Measurements from ENCODE around the gene SZT2.
"Not testable (repeated sequence)": the region's sequence is repeated elsewhere in the genome, so short reads cannot be mapped to it uniquely, and the experiment has no call there.

SZT2 gene

DNA sequence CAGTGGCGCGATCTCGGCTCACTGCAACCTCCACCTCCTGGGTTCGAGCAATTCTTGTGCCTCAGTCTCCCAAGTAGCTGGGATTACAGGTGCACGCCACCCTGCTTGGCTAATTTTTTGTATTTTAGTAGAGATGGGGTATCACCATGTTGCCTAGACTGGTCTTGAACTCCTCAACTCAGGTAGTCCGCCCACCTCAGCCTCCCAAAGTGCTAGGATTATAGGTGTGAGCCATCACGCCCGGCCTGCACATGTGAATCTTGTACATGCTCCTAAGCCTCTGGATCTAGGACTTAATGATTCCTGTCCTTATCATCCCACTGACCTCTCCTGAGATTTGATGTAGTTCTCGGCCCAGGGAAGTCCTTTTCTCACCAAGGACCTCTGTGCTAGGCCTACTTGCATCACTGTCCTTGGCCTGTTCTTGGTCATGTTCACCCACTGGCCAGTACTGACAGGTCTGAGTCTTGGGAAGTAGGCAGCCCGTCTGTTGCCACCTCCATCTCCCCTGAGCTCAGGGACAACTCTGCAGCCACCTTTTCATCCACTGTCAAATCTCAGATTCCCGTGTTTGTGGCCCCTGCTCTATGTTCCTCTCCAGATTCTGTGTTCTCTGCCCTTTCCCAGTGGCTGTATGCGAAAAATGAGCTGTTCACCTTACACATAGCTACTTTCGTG is 54.6 kb downstream of the SZT2 start:
- DNase-seq = no peak

DNA sequence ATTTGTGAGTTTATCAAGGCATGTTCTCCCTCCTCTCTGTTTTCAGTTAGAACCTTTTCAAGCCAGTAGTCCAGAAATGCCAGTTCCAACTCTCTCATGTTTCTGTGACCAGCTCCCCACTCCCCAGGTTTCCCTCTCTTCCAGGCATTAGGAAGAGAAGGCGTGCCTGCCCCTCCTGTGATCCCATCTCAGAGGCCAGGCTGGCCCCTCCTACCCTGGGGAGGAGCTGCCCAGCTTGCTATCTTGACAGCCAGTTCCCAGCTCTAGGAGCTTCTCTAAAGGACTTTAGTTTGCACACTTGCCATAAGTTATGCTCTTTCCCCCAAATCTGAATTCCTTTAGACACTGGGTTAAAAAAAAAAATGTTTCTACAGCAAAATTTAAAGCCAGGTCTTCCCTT is 55.1 kb downstream of the SZT2 start:
- DNase-seq = no peak

DNA sequence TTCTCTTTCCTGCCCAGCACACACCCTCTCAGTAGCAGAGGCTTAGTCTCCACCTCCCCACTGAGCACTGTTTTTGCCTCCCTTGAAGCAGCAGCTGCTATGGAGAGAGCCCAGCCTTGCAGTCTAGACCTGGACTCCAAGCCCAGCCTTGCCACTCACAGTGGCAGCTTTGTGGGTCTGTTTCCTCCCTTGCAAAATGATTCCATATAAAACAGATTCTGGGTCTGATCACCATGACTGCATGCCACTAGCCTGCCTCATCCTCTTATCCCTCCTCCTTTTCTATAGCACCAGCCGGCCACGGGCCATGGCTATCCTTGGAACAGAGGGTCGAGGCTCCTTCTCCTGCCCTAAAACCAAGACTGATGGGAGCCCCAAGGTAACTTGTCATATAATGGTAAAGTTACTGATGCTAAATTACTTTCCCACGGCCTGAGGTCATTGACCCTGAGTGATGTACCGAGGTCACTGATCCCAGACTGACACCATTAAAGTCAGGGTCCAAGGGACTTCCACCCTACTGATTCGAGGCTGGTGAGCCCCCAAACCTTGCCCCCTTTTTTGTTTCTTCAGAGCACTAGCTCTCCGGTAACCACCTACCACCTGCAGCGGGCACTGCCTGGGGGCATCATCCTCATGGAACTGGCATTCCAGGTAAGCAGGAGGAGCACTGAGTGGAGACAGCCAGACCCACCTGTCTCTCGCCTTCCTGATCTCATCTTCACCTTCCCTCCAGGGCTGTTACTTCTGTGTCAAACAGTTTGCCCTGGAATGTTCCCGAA is 56.1 kb downstream of the SZT2 start:
- DNase-seq = no peak

DNA sequence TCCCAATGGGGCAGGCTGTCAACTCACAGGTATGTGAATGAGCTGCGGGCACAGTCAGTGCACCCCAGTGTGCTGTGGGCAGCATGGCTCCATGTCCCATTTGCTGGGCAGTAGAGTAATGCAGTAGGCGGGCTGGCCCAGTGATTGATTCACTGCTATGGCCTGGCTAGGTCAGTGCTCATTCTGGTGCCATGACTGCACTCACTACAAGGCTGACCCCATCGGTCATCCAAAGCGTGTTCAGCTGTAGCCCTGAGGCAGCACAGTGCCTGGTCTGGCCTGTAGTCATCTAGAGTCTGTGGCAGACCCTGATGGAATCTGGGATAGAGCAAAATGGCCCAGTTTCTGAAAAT is 56.7 kb downstream of the SZT2 start:
- no peak for DNase-seq

DNA sequence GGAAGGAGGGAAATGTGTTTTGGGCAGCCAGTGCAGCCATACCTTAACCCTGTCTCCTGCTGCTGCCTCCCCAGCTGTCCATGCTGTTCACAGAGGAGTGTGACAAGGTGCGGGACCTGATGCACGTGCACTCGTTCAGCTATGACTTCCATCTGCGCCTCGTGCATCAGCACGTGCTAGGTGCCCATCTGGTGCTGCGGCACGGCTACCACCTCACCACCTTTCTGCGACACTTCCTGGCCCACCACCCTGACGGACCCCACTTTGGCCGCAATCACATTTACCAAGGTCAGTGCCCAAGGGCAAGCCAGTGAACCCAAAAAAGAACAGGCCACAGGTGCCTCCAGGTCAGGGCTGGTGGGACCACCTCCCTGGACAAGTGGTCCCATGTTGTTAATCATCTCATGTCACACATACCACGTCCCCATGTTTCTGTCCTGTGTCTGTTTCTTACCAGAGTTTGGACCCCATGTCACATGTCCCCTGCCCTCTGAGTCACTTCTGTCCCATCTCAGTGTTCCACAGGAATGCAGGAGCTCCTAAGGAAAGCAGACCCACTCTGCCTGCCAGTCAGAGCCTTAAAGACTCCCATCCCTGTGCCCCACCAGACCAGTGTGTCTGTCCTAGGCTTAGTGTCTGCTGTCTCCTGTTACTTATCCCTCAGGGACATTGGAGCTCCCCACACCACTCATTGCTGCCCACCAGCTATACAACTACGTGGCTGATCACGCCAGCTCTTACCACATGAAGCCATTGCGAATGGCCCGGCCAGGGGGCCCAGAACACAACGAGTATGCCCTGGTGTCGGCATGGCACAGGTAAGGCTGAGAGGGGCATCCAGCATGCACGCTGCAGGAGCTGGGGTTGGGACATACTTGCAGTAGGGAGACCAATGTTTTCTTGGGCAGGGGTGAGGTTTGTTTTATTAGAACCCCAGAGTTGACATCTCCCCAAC is 57.5 kb downstream of the SZT2 start:
- no peak for DNase-seq

DNA sequence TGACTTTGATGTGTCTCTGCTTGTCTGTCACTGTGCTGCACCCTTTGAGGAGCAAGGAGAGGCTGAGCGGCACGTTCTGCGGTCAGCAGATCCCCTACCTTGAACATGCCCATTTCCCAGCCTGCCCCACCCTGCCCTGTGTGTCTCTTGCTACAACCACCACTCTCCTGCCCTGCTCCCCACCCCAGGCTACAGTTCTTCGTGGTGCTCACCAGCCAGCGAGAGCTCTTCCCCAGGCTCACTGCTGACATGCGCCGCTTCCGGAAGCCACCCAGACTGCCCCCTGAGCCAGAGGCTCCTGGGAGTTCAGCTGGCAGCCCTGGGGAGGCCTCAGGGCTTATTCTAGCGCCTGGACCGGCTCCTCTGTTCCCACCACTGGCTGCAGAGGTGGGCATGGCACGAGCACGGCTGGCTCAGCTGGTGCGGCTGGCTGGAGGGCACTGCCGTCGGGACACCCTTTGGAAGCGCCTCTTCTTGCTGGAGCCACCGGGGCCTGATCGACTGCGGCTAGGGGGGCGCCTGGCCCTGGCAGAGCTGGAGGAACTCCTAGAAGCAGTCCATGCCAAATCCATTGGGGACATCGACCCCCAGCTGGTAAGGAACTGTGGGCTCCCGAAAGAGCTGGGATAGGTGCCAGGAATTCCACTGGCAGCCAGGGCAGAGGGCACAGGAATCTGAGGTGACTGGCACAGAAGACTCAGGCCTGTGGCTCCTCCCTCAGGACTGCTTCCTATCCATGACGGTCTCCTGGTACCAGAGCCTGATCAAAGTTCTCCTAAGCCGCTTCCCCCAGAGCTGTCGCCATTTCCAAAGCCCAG is 58.4 kb downstream of the SZT2 start:
- no peak for DNase-seq

DNA sequence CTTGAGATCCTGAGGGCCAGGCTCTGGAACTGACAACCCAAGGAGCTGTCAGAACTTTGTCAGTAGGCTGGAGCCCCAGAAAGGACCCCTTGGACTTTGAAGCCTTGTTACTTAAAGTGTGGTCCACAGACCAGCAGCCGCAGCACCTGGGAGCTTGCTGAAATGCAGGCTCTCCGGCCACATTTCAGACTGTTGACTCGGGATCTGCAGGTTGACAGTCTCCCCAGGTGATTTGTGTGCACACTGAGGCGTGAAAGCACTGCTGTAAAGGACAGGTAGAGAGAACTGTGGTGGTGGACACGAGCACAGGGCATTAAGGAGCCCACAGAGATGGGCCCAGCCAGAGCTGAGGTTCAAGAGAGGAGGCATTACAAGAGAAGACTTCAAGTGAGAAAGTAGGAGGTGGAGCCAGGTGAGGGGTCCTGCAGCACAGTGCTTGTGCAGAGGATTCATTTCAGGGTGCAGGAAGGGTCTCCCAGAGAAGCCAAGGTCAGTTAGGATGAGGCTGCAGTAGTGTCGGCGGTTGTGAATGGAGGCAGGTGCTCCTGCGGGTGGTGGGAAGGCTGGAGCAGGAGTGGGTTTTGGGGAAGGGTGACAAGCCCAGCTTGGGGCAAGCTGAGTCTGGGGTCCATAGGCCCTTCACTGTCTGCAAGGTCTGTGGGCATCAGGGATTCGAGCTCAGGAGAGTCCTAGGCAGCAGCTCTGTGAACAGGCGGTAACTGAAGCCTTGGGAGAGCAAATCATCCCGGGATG is 59.4 kb downstream of the SZT2 start:
- no peak for DNase-seq

DNA sequence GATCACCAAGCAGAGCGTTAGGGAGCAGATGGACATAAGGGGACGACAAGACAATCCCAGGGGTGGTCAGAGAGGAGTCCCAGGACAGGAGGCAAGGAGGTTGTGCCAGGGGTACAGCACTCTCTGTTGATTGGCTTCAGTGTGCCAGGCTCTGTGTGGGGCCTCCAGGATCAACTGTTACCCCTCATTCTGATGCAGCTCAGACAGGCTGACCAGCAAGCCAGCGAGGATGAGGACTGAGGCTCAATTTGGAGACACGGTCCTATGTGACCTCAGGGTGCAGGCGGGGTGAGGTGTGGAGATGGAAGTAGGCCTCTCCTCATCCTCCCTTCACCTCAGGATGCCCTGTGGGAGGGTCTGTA is 60.0 kb downstream of the SZT2 start:
- no peak for DNase-seq

DNA sequence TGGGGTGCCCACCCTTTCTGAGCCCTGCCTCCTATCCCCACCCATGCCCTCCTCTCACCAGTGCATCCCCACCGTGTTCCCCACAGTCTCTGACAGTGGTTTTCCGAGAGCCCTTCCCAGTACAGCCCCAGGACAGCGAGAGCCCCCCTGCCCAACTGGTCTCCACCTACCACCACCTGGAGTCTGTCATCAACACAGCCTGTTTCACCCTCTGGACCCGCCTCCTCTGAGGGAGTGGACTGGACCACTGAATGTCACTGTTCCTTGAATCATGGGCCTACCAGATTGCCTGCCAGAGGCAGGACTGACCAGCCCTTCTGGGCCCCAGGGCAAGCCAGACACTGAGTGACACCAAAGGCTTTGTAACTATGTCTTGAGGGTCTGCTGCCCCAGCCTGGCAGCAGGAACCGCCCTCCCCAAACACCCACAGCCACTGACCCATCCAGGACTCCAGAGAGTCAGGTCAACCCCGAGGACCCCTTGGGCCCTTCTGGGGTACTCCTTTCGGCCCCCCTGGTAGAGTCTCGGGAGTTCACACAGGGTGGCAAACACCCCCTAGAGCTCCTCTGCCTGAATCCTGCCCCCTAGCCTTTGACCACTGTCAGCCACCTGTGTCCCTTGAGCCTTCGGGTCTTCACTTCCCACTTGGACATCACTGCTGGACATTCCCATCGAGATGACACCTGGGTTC is 60.7 kb downstream of the SZT2 start:
- no peak for DNase-seq

DNA sequence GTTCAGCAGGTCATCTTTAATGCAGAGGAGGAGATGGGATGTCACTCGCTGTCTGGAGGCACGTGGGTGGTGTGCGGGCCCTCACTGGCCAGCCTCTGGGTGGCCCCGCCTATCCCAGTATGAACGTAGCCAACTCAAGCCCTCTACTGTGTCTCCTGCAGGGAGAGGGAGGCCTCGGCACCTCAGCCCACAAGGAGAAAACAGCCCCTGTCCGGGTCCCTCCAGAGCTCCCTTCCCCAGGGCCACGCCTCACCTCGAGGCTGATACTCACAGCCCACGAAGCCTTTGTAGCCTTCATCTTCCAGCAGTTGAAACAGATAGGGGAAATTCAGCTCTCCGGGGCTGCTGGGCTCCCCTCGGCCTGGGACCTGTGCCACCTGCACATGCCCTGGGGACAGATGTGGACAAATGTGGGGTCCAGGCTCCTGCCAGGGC is 61.5 kb downstream of the SZT2 start:
- no peak for DNase-seq

DNA sequence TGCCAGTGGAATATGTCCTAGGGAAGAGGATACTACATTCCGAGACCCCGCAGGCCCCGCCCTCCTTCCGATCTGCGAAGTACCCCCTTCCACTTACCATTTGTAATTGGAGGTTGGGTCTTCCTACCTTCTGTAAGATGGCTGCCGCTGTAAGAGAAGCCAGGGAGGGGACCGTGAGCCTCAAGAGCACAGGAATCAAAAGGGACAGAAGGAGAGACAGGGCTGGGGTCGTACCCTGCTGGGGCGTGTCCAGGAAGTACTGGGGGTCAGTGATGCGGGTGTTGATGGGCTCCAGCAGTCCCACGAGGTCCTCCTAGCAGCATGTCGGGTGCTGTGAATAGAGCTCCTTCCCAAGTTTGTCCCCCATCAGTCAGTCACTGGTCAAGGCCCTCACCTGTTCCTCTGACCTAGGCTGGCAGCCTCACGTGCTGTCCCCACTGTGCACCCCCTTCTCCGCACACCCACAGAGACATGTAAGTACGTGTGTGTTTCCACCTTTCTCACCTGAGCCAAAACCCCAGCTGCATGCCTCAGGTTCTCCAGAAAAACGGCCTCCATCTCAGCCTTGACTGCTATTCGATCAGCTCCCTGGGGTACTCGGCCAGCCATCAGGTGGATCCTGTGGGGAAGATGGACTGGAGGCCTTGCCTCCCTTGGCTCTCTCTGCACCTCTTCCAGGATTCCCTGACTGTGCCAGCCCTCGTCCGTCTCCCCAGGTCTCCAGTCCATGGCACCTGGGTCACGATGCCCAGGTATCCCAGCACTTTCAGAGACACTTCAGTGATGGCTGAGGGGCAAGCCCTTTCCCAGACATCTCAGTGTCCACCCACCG is 62.2 kb downstream of the SZT2 start:
- DNase-seq = no peak

DNA sequence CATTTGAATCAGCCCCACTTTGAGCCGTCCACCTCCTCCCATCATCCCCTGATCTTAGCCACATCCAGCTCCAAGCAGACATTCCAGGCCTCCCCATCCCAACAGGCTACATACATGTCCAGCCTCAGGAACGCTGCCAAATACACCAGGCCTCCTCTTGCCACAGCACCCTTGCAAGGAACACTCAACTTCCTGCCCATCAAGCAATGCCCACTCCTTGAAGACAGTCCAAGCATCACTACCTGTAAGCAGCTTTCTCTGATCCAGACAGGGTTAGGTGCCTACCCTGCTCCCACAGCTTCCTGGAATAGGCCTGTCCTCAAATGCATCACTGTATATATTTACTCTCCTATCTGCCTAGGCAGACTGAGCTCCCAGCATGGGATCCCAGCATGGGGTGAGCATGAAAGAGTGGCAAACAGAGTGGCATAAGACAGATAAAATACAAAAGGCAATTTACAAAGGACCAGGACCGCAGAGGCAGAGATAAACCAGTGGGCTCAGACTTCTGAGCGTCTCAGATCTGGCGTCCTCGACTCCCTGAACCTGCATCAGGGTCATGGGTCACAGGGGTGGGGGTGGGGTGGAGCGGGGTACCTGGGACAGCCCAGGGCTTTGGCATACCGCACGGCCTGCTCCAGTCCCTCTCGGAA is 63.2 kb downstream of the SZT2 start:
- peak; percentile 39 for DNase-seq

DNA sequence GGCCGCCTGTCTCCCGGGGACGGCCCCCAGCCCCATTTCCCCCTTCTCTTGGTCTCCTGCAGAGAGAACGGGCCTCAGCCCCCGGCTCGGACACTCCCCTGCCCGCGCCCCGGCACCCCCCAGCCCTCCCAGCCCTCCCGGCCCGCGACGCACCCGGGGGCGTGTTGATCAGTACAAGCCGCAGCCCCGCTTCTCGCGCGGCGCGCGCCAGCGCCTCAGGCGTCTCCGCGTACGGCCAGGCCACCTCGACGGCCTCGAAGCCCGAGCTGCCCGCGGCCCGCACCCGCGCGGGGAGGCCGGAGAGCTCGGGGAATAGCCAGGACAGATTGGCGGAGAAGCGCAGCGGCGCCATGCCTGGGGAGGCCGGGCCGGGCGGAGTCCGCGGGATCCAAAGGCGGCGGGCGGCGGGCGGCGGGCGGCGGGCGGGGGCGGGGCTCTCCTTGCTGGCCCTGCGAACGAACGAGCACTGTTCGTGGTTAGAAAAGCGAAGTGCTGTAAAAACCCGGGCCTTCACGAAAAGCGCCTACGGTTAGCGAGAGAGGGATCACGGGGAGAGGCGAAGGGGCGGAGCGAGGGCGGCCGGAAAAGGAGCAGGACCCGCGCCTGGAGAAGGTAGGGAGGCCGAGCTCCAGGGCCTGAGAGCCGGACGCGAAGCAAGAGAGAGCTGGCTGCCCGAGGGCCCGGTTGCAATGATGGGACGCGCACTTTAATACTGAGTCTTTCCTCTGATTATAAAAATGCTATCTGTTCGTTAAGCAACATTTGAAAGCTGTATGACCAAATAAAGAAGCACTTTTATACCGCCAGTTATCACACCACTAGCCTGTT is 64.0 kb downstream of the SZT2 start, which contains the start of gene HYI:
Gene HYI, minus strand, starts transcription at position 490 of the 828 bp plus-strand sequence. Its CDS starts 138 bp downstream, at position 352.
- DNase-seq = peak; percentile 86

DNA sequence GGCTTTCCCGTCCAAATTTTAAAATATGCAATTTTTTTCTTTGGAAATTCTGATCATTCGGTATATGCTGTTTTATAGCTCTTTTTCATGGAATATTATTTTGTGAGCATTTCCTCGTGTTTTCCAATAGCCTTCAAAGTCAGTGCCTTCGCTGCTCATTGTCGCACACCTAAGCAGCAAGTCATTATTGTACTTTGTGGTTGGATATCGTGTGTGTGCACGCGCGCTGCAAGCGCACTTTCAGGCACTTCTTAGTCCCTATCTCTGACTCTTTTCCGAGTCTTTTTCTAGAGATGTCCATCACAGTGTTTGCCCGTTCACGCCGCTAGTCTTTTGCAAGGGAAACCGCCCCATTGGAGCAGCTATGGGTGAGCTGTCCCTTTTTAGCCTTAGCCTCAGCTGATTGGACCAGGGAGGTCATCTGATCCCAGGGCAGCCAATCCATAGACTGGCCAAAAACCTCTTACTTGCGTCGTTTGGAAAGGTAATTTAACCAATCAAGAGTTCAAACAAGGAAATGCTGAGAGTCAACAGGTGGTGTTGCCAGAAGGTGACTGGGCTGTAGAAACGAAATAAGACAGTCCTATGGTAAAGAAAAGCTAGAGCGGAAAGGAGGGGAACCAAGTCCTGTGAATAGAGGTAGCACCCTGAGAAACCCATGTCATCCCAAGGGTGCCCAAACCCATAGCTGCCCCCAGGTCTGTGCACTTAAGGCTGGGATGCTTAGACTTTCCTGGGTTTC is 64.7 kb downstream of the SZT2 start:
- DNase-seq = peak; percentile 98

DNA sequence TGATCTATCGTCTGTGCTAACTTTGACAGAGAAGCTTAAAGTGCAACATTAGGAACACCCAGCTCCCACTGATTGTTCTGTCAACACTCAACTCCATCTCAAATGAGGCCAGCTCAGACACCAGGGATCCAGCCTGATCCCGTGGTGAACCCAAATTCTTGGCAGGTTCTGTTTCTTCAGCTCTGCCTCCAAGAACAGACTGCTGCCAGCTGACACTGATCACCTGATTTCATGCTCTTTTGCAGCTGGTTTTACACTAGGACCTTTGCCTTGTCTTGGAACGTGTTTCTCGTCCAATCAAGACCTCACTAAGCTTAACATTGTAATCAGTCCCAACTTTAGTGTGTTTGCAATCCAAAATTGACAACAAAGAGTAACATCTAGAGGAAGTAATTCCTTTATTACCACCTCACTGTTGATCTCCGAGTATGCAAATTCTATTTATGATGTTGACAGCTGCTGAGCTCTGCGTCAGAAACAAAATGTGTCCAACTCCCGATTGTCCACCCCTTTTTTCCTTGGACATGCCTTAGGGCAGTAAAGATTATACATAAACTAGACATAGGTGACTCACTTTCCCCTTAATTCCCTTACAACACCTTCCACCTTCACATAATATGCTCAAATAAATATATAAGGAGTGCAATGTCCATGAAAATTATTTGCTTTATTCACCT is 65.7 kb downstream of the SZT2 start:
- no peak for DNase-seq

DNA sequence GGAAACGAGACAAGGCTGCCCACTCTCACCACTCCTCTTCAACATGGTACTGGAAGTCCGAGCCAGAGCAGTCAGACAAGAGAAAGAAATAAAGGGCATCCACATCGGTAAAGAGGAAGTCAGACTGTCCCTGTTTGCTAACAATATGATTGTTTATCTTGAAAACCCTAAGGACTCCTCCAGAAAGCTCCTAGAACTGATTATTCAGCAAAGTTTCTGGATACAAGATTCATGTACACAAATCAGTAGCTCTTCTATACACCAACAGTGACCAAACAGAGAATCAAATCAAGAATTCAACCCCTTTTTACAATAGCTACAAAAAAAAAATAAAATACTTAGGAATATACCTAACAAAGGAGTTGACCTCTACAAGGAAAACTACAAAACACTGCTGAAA is 68.7 kb downstream of the SZT2 start:
- DNase-seq = not testable (repeated sequence)

DNA sequence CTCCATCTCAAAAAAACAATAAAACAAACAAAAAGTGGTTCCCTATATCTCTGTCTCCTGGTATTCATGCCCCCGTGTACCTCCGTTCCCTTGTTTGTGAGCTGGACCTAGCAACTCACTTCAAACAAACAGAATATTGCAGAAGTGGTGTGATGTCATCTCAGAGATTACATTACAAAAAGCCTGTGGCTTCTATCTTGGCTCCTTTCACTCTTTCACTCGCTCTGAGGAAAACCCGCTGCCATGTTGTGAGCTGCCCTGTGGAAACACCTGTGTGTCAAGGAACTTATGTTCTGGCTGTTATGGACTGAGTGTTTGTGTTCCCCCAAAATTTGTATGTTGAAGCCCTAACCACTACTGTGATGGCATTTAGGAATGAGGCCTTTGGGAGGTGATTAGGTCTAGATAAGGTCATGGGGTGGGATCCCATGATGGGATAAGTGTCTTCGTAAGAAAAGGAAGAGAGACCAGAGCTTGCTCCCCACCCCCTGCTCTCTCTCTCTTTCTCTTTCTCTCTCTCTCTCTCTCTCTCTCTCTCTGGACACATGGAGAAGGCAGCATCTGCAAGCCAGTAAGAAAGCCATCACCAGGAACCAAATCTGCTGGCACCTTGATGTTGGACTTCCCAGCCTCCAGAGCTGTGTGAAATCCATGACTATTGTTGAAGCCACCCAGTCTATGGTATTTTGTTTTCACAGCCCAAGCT is 71.4 kb downstream of the SZT2 start:
- DNase-seq = no peak

All from NCI-H1105 treated with DMSO at 0.1 percent for 48 hours (cell line).